GM12891 (cell line): ENCODE results near the gene NAGPA.

ENCODE experiments used
- PAX5 ChIP-seq: IDR thresholded peaks from 2 replicates; pipeline ENCODE4 v1.6.1; 2011; ENCODE audit warnings: low read length, moderate library complexity, mild to moderate bottlenecking; ENCODE audit not compliant: insufficient read depth, severe bottlenecking
- POLR2A ChIP-seq: IDR thresholded peaks from 2 replicates; pipeline ENCODE4 v1.6.1; 2011; ENCODE audit warnings: low read depth, low read length, control low read depth
- POLR2AphosphoS5 ChIP-seq: IDR thresholded peaks from 2 replicates; pipeline ENCODE4 v1.6.1; 2011; ENCODE audit warnings: low read depth, low read length, control low read depth
- TAF1 ChIP-seq: IDR thresholded peaks from 2 replicates; pipeline ENCODE4 v1.6.1; 2011; ENCODE audit warnings: low read depth, low read length, control low read depth

- TF ChIP-seq PAX5 (no peak), POLR2A (no peak), POLR2AphosphoS5 (no peak), TAF1 (no peak)
Observed at GRCh38 chr16:5010576-5011329, 23.0 kb downstream of the NAGPA start.
